Erythroblast (primary cell): Measurements from ENCODE around the gene C16orf92.

Source experiments
- GATA1 ChIP-seq: IDR thresholded peaks from 2 replicates; pipeline ENCODE4 v1.6.1; 2011; ENCODE audit warnings: low read depth, mild to moderate bottlenecking, control low read depth, low read length, moderate library complexity
- POLR2A ChIP-seq: IDR thresholded peaks from 2 replicates; pipeline ENCODE4 v1.6.1; 2011; ENCODE audit warnings: mild to moderate bottlenecking, low read length

- TF ChIP-seq POLR2A = no peak
- TF ChIP-seq GATA1 = no peak
Measured at GRCh38 chr16:29999605-30000004, 23.4 kb upstream of the C16orf92 start.
